ENCODE data around the gene COPG1.

COPG1 gene

DNA sequence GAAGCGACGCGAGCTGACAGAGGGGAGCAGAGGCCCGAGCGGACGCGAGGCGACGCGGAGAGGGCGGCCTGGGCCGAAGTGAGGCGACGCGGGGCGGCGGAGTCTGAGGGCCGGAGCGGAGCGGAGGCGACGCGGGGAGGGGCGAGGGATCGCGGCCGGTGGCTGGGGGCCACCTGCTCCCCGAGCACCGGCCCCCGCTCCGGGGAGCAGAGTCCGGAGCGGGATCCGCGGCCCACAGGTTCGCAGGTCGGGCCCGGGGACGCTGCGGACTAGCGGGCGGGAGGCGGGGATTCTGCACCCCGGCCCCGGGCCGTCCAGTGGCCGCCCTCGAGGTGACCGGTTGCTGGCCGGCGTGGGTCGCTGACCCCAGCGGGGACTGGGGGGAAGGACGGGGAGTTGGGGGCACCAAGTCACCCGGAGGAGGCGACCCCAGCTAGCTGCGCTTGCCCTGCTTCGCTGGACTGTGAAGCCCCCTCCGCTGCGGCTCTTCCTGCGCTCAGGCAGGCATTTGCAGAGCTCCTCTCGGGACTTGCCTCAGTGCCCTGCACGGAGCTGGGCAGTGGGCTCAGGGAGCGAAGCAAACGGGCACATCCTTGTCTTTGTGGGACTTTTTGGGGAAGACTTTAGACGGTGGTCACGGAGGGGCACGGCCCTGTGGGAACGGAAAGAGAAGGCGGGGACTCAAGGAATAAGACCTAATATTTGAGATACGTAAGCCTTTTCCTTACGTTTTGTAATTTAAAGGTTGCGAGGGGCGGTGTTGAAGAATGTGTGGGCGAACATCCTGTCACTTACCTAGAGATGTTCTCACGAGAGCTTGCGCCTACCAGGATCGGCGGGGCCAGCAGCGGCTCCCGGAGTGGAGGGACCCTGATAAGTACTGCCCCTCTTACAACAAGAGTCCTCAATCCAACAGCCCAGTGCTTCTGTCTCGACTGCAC, 29.8 kb downstream of the COPG1 start:
- DNase-seq: peak; percentile 71 to 78
- TF ChIP-seq GATA1 (IDR thresholded peaks at IDR 0.05; ENCODE audit: low read depth, low read length): no peak
- TF ChIP-seq POLR2A (IDR thresholded peaks at IDR 0.05; ENCODE audit: low read length): peak; percentile 23

DNA sequence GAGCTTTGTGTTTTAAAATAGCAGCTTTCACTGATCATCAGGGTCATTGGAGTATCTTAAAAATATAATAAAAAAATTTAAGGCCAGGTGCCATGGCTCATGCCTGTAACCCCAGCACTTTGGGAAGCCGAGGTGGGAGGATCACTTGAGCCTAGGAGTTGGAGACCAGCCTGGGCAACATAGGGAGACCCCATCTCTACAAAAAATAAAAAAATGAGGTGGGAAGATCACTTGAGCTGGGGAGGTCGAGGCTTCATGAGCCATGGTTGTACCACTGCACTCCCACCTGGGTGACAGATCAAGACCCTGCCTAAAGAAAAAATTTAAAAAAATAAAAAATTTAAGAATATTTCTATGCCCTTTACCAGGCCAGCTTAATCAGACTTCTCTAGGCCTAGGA, 30.8 kb downstream of the COPG1 start:
- DNase-seq: no peak
- TF ChIP-seq GATA1 (IDR thresholded peaks at IDR 0.05; ENCODE audit: low read depth, low read length) (no peak), POLR2A (IDR thresholded peaks at IDR 0.05; ENCODE audit: low read length) (no peak)

DNA sequence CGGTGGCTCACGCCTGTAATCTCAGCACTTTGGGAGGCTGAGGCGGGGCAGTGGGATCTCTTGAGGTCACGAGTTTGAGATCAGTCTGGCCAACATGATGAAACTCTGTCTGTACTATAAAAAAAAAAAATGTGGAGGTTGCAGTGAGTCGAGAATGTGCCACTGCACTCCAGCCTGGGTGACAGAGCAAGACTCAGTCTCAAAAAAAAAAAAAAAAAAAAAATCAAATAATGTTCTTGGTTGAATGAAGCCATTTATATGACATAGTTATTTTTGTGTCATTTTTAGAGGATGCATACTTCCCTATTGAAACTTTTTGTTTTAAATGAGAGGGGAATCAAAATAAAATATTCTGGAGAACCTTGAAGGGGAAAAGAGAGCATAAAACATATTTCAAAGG, 32.3 kb downstream of the COPG1 start:
- no peak for TF ChIP-seq POLR2A (IDR thresholded peaks at IDR 0.05; ENCODE audit: low read length)
- TF ChIP-seq GATA1 (IDR thresholded peaks at IDR 0.05; ENCODE audit: low read depth, low read length): no peak
- no peak for DNase-seq

DNA sequence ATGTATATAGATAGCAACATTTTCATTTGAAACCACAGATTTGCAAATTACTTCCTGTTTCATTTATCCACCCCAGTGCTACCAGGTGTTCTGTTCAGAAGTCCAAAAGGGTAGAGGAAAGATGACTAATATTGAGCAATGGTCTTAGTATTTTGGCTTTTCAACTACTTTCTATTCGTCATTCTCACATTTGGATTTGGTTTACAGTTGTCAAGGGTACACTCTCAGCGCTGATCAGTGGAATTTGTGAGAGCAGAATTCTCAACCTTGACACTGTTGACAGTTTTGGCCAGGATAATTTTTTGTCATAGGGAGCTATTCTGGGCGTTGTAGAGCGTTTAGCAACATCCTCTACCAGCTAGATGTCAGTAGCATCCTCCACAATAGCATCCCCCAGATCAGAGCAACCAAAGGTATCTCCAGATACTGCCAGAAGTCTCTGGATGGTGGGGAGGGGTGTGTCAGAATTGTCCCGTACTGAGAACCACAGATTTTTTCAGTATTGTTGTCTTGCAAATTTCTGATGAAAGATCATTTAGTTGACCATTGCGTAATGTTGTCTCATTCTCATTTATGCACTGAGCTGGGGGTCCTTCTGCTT, 33.4 kb downstream of the COPG1 start:
- no peak for DNase-seq
- no peak for TF ChIP-seq POLR2A (IDR thresholded peaks at IDR 0.05; ENCODE audit: low read length)
- TF ChIP-seq GATA1 (IDR thresholded peaks at IDR 0.05; ENCODE audit: low read depth, low read length): no peak

DNA sequence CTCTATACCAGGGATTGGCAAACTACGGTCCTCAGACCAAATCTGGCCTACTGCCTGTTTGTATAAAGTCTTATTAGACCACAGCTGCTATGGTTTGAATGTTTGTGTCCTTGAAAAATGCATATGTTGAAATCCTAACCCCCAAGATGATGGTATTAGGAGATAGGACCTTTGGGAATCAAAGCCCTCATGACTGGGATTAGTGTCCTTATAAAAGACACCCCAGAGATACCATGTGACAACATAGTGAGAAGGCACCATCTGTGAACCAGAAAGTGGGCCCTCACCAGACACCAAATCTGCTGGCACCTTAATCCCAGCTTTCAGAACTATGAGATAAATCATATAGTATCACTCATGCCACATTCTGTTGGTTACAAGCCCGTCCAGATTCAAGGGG, 36.7 kb downstream of the COPG1 start:
- DNase-seq: no peak
- TF ChIP-seq POLR2A (IDR thresholded peaks at IDR 0.05; ENCODE audit: low read length) (no peak), GATA1 (IDR thresholded peaks at IDR 0.05; ENCODE audit: low read depth, low read length) (no peak)

DNA sequence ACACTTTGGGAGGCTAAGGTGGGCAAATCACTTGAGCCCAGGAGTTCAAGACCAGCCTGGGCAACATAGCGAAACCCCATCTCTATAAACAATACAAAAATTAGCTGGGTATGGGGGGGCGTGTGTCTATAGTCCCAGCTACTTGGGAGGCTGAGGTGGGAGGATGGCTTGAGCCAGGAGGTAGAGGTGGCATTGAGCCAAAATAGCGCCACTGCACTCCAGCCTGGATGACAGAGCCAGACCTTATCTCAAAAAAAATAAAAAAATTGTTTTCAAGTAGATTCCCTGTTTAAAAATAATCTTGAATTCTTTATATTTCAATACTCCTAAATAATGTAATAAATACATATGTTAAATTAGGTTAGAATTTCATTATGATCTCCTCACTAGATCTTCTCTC, 39.0 kb downstream of the COPG1 start:
- TF ChIP-seq GATA1 (IDR thresholded peaks at IDR 0.05; ENCODE audit: low read depth, low read length) (no peak), POLR2A (IDR thresholded peaks at IDR 0.05; ENCODE audit: low read length) (no peak)

DNA sequence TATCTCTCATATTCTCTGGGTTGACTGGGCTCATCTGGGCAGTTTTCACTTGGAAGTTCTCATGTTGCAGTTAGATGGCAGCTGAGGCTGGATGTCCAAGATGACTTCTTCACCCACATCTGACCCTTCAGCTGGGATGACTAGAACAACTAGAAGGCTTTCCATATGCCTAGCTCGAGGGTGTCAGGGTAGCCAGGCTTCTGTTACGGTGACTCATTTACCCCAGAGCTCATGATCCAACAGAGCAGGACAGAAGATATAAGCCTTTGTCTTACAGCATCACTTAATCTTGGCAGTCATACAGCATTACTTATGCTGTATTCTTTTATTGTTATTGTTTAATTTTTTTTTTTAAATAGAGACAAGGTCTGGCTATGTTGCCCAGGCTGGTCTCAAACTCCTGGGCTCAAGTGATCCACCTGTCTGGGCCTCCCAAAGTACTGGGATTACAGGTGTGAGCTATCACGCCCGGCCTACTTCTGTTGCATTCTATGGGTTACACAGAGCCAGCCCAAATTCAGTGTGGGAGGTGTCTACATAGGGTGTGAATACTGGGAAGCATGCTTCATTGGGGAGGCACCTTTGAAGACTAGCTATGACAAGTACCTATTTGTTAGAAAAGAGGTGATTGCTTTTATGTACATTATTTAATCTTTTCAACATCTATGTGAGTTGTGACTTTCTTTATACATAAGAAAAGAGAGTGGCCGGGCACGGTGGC, 40.0 kb downstream of the COPG1 start:
- TF ChIP-seq GATA1 (IDR thresholded peaks at IDR 0.05; ENCODE audit: low read depth, low read length) (no peak), POLR2A (IDR thresholded peaks at IDR 0.05; ENCODE audit: low read length) (no peak)
- DNase-seq: peak; percentile 45 to 51

More for the DNA sequence above, 39.0 kb downstream of the COPG1 start:
- peak; percentile 63 to 78 for DNase-seq

DNA sequence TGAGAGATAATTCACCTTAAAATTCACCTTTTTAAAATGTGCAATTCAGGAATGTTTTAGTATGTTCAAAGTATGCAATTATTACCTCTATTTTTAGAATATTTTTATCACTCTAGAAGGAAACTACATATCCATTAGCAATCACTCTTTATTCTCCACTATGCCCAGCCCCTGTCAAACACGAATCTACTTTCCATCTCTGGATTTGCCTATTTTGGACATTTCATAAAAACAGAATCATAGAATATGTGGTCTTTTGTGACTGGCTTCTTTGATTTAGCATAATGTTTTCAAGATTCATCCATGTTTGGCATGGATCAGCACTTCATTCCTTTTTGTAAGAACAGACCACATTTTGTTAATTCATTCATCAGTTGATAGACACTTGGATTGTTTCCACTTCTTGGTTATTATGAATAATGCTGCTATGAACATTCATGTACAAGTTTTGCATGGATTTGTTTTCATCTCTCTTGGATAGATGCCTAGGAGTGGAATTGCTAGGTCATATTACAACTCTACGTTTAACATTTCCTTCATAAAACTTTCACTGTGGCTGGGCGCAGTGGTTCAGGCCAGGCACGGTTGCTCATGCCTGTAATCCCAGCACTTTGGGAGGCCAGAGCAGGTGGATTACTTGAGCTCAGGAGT, 42.0 kb downstream of the COPG1 start:
- DNase-seq: no peak
- TF ChIP-seq POLR2A (IDR thresholded peaks at IDR 0.05; ENCODE audit: low read length): no peak
- no peak for TF ChIP-seq GATA1 (IDR thresholded peaks at IDR 0.05; ENCODE audit: low read depth, low read length)

DNA sequence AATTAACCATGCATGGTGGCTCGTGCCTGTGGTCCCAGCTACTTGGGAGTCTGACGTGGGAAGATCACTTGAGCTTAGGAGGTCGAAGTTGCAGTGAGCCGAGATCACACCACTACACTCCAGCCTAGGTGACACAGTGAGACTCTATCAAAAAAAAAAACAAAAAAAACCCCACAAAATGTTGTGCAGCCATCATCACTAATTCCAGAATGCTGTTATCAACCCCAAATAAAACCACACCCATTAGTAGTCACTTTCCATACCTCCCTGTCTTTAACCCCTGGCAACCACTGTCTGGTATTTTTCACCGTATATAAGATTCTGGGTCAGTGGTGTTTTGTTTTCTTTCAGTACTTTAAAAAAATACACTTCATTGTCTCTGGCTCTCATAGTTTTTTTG, 45.9 kb downstream of the COPG1 start:
- no peak for TF ChIP-seq GATA1 (IDR thresholded peaks at IDR 0.05; ENCODE audit: low read depth, low read length)
- TF ChIP-seq POLR2A (IDR thresholded peaks at IDR 0.05; ENCODE audit: low read length): no peak
- DNase-seq: peak in 1 of 2 experiments; percentile 19

DNA sequence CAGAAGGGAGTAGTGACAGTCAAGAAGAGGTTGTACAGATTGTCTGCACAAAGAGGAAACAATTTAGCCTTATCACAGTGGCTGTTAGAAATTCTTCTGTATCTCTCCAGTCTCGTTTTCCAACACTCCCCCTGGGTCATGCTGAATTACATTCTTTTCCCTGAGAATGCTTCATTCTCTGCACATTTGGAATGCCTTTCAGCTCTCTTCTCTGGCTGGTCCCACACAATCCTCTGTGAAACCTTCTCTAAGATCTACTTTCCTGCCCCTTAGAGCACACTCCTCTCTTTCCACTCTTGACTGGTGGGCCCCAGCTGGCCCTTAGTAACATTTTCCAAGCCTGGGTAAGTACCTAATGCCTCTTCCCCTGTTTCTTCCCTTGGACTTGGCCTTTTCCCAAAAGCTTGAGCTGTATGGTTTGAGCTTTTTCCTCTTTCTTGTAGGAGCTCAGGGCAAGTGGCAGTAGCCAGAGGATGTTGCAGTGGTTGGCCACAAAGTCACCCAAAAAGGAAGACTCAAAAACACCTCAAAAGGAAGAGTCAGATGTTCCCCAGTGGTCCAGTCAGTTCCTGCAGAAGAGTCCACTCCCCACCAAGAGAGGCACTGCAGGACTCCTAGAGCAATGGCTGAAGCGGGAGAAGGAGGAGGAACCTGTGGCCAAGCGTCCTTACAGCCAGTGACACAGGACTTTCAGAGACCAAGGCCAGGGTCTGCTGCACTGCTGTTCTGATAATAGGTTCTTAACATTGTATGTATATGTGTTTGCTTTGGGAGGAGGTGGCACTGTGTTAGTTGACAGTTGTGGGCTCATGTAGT, 54.9 kb downstream of the COPG1 start:
- no peak for TF ChIP-seq POLR2A (IDR thresholded peaks at IDR 0.05; ENCODE audit: low read length)
- no peak for TF ChIP-seq GATA1 (IDR thresholded peaks at IDR 0.05; ENCODE audit: low read depth, low read length)
- DNase-seq: no peak

DNA sequence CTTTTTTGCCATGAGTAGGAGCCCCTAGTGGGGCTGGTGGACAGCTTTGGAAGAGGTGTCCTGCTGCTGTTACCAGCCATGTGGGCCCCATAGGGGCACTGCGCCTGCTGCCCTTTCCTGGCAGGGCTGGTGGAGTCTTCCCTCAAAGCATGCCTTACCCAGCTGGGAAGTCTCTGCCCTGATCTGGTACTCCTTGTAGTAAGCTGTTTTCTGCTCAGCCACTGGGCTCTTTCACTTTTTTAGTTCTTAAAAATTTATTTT, 55.5 kb downstream of the COPG1 start:
- no peak for DNase-seq

DNA sequence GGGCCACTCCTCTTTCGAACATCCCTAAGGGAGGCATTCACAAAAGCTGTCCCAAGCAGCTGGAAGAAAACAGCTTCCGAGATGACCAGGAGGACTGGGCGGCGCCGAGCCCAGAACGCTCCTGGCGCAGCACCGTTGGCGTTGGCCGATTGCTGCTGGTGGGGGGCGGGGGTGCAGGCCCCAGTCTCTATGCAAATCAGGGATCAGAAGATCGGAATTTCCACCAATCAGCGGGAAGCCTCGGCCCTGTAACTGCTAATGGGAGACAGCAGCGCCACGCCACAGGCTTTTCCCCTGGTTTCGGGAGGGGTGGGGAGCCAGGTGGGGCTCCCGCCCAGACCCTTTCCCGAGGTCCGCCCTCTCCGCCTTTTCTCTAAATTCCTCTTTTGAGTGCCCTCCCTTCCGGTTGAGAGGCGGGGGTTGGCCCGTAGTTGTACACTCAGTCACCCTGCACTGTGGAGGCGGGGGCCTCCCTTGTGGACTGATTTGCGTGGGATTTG, 56.2 kb downstream of the COPG1 start:
- no peak for TF ChIP-seq GATA1 (IDR thresholded peaks at IDR 0.05; ENCODE audit: low read depth, low read length)
- peak; percentile 60 for TF ChIP-seq POLR2A (IDR thresholded peaks at IDR 0.05; ENCODE audit: low read length)
- peak; percentile 81 to 83 for DNase-seq

More for the DNA sequence above, 55.5 kb downstream of the COPG1 start:
- TF ChIP-seq POLR2A (IDR thresholded peaks at IDR 0.05; ENCODE audit: low read length) (no peak), GATA1 (IDR thresholded peaks at IDR 0.05; ENCODE audit: low read depth, low read length) (no peak)

DNA sequence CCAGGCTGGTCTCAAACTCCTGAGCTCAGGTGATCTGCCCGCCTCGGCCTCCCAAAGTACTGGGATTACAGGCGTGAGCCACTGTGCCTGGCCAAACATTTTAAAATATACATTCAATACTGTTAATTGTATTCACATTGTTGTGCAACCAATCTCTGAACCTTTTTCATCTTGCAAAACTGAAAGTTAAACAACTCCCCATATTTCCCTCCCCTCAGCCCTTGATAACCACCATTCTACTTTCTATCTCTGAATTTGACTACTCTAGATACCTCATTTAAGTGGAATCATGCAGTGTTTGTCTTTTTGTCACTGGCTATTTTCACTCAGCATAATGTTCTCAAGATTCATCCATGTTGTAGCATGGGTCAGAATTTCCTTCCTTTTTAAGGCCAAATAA, 59.2 kb downstream of the COPG1 start:
- TF ChIP-seq POLR2A (IDR thresholded peaks at IDR 0.05; ENCODE audit: low read length) (no peak), GATA1 (IDR thresholded peaks at IDR 0.05; ENCODE audit: low read depth, low read length) (no peak)
- DNase-seq: no peak

Measured in erythroblast (primary cell).